ENCODE measurements around the gene P4HA1. TPM values are rescaled to one million over a fixed set of nuclear protein-coding genes. Genes with fewer than 3 reads are reported as not detected.
"Not testable (repeated sequence)": the region's sequence is repeated elsewhere in the genome, so short reads cannot be mapped to it uniquely, and the experiment has no call there.

P4HA1 gene
- total RNA-seq, 1 experiment from 2014 or later = 124 TPM

DNA sequence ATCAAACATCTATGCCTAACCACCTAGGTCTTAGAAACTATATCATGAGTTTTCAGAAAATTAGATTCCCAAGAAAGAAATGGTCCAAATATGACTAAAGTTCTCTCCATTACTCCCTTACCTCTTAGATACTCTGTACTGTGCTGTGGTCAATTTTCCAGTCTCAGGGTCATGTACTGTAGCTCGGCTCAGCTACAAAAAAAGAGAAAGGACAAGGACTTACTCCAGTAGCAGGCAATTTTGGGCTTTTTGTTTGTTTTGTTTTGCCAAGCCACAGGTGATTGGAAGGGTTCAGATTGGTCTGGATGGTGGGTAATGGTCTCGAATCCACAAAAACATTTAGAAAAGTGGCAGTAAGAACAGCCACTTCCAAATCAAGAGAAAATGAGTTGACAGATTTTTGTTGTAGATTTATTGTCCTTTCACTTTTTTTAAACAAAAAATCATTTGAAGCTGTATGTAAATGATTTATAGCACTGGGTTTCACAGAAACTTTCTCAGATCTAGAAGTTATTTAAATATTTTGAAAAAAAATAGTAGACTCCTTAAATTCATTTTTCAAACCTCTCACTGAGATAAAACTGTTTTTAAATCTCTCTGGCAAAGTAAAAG is 52.8 kb downstream of the P4HA1 start:
- DNase-seq (ENCODE audit: low read depth) = peak; percentile 22

- DNase-seq (ENCODE audit: low read depth) = no peak
Measured at GRCh38 chr10:73043319-73043718, 53.3 kb downstream of the P4HA1 start.

- DNase-seq (ENCODE audit: low read depth) = no peak
Measured at GRCh38 chr10:73042130-73042529, 54.5 kb downstream of the P4HA1 start.

DNA sequence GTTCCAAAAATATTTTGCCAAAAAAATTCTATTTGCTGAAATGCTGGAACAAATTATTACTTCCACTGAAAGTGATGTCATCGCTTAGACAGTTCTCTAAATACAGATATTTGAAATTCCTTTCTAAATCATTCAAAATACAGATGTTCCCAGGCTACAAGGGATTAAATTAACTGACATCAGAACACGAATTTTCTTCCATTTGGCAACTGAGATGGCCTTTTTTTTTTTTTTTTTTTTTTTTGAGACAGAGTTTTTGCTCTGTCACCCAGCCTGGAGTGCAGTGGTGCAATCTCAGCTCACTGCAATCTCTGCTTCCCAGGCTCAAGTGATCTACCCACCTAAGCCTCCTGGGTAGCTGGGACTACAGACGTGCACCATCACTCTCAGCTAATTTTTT is 57.0 kb downstream of the P4HA1 start:
- peak; percentile 83 for DNase-seq (ENCODE audit: low read depth)

DNA sequence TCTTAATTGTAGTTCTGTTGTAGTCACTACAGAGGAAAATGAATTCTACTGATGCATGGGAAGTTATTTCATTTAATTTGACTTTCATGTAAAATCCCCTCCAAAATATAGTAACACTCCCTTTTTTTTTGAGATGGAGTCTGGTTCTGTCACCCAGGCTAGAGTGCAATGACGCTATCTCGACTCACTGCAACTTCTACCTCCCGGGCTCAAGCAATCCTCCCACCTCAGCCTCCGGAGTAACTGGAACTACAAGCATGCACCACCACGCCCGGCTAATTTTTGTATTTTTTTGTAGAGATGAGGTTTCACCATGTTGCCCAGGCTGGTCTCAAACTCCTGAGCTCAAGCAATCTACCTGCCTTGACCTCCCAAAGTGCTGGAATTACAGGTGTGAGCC is 60.4 kb downstream of the P4HA1 start:
- DNase-seq (ENCODE audit: low read depth) = not testable (repeated sequence)

DNA sequence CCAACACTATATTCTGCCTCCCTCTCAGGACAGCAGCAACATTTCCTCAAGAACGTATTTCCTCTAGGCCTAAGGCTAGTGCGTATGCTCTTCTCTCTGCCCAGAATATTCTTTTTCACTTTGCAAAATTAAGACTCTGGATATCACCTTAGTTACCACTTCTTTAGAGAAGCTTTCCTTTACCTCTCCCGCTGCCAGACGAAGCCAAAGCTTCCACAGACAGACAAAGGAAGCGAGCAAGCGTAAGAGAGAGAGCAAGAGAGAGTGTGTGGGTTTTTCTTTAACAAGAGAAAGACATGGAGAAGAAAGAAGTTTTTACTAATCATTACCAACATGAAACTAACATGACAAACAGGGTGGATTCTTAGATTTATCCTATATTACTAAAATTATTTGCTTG is 64.1 kb downstream of the P4HA1 start:
- no peak for DNase-seq (ENCODE audit: low read depth)

- DNase-seq (ENCODE audit: low read depth) = not testable (repeated sequence)
Measured at GRCh38 chr10:73026623-73027022, 70.0 kb downstream of the P4HA1 start.

- DNase-seq (ENCODE audit: low read depth) = not testable (repeated sequence)
Measured at GRCh38 chr10:73023455-73024070, 73.1 kb downstream of the P4HA1 start.

- not testable (repeated sequence) for DNase-seq (ENCODE audit: low read depth)
Measured at GRCh38 chr10:73022961-73023360, 73.7 kb downstream of the P4HA1 start.

GRCh38 chr10:73021538-73022164 is 75.0 kb downstream of the P4HA1 start:
- DNase-seq (ENCODE audit: low read depth) = not testable (repeated sequence)

DNA sequence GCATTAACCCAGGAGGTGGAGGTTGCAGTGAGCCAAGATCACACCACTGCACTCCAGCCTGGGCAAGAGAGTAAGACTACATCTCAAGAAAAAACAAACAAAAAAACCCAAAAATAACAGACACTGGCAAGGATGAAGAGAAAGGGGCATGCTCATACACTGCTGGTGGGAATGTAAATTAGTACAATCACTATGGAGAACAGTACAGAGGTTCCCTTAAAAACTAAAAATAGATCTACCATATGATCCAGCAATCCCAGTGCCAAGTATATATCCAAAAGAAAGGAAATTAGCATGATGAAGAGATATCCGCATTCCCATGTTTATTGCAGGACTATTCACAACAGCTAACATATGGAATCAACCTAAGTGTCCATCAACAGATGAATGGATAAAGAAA is 75.6 kb downstream of the P4HA1 start:
- no peak for DNase-seq (ENCODE audit: low read depth)

DNA sequence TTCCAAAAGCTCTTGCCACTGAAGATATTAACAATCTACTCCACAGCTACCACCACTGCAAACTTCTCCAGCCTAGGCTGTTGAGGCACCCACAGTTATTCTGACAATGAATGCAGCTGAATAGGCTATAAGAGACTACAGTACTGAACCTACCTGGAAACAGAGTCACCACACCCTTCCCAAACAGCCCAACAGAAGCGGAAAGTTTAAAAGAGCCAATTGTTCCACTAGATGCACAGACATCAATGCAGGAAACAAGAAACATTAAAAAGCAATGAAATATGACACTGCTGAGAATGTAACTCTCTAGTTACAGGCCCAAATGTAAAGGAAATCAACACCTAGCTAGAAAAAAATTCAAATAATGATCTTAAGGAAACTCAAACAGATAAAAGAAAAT is 77.6 kb downstream of the P4HA1 start:
- DNase-seq (ENCODE audit: low read depth) = no peak

GRCh38 chr10:73018632-73019031 is 78.0 kb downstream of the P4HA1 start:
- peak; percentile 7 for DNase-seq (ENCODE audit: low read depth)

DNA sequence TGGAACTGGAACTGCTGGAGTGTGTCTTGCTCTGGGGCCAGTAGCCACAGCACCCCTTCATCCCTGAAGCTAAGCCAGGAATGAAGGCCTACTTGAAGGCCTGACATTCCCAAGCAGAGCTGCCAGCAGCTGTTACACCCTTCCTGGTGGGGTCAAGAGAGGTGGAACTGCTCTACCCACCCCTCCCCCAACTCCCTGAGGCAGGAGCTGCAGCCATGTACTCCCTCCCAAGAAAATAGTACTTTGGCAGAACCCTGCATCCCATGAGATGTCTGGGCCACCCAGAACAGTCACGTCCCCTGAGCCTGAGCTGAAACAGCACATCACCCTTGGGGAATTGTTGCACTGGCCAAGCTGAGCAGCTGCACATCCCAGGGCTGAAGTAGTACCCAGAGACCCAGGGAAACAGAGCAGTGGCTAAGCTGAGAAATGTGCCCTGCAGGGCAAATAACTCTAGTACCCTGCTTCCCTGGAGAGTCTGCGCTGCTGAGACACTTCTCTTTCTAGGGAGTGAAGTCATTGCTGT is 78.6 kb downstream of the P4HA1 start:
- DNase-seq (ENCODE audit: low read depth) = peak; percentile 80

DNA sequence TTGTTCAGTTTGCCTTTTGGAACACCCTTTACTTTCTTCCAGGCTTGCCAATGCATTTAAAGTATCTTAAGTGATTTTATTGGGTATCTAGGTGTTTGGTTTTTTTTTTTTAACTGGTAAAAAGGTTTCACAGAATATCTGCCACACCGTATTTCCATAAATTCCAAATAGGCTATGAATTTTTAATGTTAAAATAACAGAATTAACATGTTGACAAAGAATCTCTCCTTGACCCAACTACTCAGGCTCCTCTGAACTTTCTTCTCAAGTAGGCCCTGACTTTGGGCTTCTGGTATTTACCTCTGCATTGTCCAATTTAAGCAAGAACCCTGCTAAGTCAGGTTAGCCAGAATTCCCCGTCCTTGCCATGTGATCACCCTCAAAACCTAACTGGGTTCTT is 80.9 kb downstream of the P4HA1 start:
- DNase-seq (ENCODE audit: low read depth) = no peak

DNA sequence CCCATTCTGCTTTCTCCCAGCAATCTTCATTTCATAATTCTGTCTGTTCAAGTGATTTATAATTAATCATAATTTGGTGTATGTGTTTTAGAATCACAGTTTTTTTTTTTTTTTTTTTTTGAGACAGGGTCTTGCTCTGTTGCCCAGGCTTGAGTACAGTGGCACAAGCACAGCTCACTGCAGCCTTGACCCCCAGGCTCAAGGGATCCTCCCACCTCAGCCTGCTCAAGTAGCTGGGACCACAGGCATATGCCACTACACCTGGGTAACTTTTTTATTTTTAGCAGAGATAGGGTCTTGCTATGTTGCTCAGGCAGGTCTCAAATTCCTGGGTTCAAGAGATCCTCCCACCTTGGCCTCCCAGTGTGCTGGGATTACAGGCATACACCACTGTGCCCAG is 92.8 kb downstream of the P4HA1 start:
- no peak for DNase-seq (ENCODE audit: low read depth)

GRCh38 chr10:73000973-73001372 is 95.7 kb downstream of the P4HA1 start:
- no peak for DNase-seq (ENCODE audit: low read depth)

DNA sequence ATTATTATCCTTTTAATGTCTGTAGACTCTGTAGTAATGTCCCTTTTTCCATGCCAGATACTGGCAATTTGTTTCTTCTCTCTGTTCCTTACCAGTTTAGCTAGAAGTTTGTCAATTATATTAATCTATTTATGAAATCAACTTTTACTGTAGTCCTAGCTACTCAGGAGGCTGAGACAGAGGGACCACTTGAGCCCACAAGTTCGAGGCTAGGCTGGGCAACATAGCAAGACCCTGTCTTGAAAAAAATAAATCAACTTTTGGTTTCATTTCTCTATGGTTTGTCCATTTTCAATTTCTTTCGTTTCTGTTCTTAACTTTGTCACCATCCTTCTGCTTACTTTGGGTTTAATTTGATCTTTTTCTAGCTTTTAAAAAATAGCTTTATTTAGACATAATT is 99.6 kb downstream of the P4HA1 start:
- DNase-seq (ENCODE audit: low read depth) = no peak

- DNase-seq (ENCODE audit: low read depth) = not testable (repeated sequence)
Measured at GRCh38 chr10:72995459-72995858, 101.2 kb downstream of the P4HA1 start.

- DNase-seq (ENCODE audit: low read depth) = not testable (repeated sequence)
Measured at GRCh38 chr10:72989771-72990170, 106.9 kb downstream of the P4HA1 start.

GRCh38 chr10:72984618-72985017 is 112.0 kb downstream of the P4HA1 start:
- DNase-seq (ENCODE audit: low read depth) = not testable (repeated sequence)

GRCh38 chr10:72981882-72982529 is 114.7 kb downstream of the P4HA1 start:
- DNase-seq (ENCODE audit: low read depth) = peak; percentile 7

All from LHCN-M2 (cell line).